Colonic mucosa (tissue), 4 donors: ENCODE results near the gene IGFBP3. TPM values are rescaled to one million over a fixed set of nuclear protein-coding genes. Genes with fewer than 3 reads are reported as not detected.

Experiments
- DNase-seq: peaks from one replicate; pipeline ENCODE4 v3.0.0-alpha.2; 2020
- H3K27ac ChIP-seq: fragments of 200-600 bp; one replicate; pipeline ENCODE4 v1.8.0; 2021
- H3K27me3 ChIP-seq: fragments of 200-600 bp; one replicate; pipeline ENCODE4 v1.8.0; 2021
- H3K36me3 ChIP-seq: fragments of 200-600 bp; one replicate; pipeline ENCODE4 v1.8.0; 2021
- H3K4me1 ChIP-seq: fragments of 200-600 bp; one replicate; pipeline ENCODE4 v1.8.0; 2021; ENCODE audit warnings: mild to moderate bottlenecking
- H3K4me3 ChIP-seq: fragments of 200-600 bp; one replicate; pipeline ENCODE4 v1.8.0; 2021
- H3K9ac ChIP-seq, 2 donors: one replicate each; pipeline ENCODE4 v1.7.0; 2013; ENCODE audit warnings: control low read depth in 2 of 2, low read depth in 2 of 2, low read length in 2 of 2
- H3K9me3 ChIP-seq: fragments of 200-600 bp; one replicate; pipeline ENCODE4 v1.8.0; 2021
- CTCF ChIP-seq: fragments of 200-600 bp; IDR thresholded peaks from one replicate; pipeline ENCODE4 v1.8.0; 2022; ENCODE audit warnings: antibody characterized with exemption, mild to moderate bottlenecking
- intact Hi-C: fragments of 100-400 bp; cut with DNase I; formaldehyde crosslinking; loops from one replicate; pipeline ENCODE4 v1.14.1; 2022
- total RNA-seq, 2 donors: library from RNA; stranded (reverse); fragmentation: NEBNext Ultra II Directional in 1 of 2; extraction: Animal tissue kit (Norgen Biotek cat#: 25700) in 1 of 2; gene quantifications; one replicate each; pipeline ENCODE4 v1.2.1, GENCODE V29; 2021
- donor health status: healthy.
- donor health status: DM: no; HTN: no; CAD: no.
- donor health status: DM: no; HTN: no; CAD: no.

The IGFBP3 gene
- total RNA-seq, 2 donors from 2014 or later: 23.2 to 36.9 TPM

GRCh38 chr7:45878457-45879144, 42.5 kb downstream of the IGFBP3 start:
- intact Hi-C loops: no loop called here
- no peaks in the 10 kb centered on the region for H3K4me1 ChIP-seq

GRCh38 chr7:45876519-45876918, 44.6 kb downstream of the IGFBP3 start:
- no peak overlapping the region for H3K4me3 ChIP-seq
- intact Hi-C loops: no loop called here
- no peaks in the 10 kb centered on the region for H3K27me3 ChIP-seq
- H3K9me3 ChIP-seq: no peaks in the 10 kb centered on the region
- H3K9ac ChIP-seq: no peak overlapping the region
- no peak for TF ChIP-seq CTCF
- no peak overlapping the region for H3K27ac ChIP-seq
- no peak for DNase-seq
- H3K4me1 ChIP-seq: no peaks in the 10 kb centered on the region
- H3K36me3 ChIP-seq: no peaks in the 10 kb centered on the region

More at GRCh38 chr7:45878457-45879144, 42.5 kb downstream of the IGFBP3 start:
- H3K27me3 ChIP-seq: no peaks in the 10 kb centered on the region
- H3K9ac ChIP-seq: no peak overlapping the region
- H3K4me3 ChIP-seq: no peak overlapping the region
- H3K9me3 ChIP-seq: no peaks in the 10 kb centered on the region
- H3K27ac ChIP-seq: no peak overlapping the region
- no peaks in the 10 kb centered on the region for H3K36me3 ChIP-seq
- no peak for DNase-seq
- no peak for TF ChIP-seq CTCF

GRCh38 chr7:45874408-45875131, 46.5 kb downstream of the IGFBP3 start:
- no peak for TF ChIP-seq CTCF

GRCh38 chr7:45873355-45873754, 47.7 kb downstream of the IGFBP3 start:
- no peak for DNase-seq
- Histone ChIP-seq H3K36me3 (no peaks in the 10 kb centered on the region), H3K27ac (no peak overlapping the region), H3K9me3 (no peaks in the 10 kb centered on the region), H3K4me1 (no peaks in the 10 kb centered on the region), H3K4me3 (no peak overlapping the region), H3K27me3 (no peaks in the 10 kb centered on the region), H3K9ac (no peak overlapping the region)
- no peak for TF ChIP-seq CTCF
- intact Hi-C loops: no loop called here

More at GRCh38 chr7:45874408-45875131, 46.5 kb downstream of the IGFBP3 start:
- DNase-seq: no peak
- Histone ChIP-seq H3K9me3 (no peaks in the 10 kb centered on the region), H3K36me3 (no peaks in the 10 kb centered on the region), H3K4me3 (no peak overlapping the region), H3K9ac (no peak overlapping the region), H3K27ac (no peak overlapping the region), H3K4me1 (no peaks in the 10 kb centered on the region), H3K27me3 (no peaks in the 10 kb centered on the region)
- intact Hi-C loops: no loop called here

- no peaks in the 10 kb centered on the region for H3K4me1 ChIP-seq
- no peak within 1 kb of the TSS for H3K9ac ChIP-seq
- H3K27me3 ChIP-seq: no peaks in the 10 kb centered on the region
- H3K36me3 ChIP-seq: no peaks in the 10 kb centered on the region
- H3K4me3 ChIP-seq: no peak within 1 kb of the TSS
- TF ChIP-seq CTCF: no peak
- H3K27ac ChIP-seq: no peak within 1 kb of the TSS
- intact Hi-C loops: no loop called here
- no peaks in the 10 kb centered on the region for H3K9me3 ChIP-seq
- DNase-seq: no peak
These were observed 48.1 kb downstream of the IGFBP3 start, which contains the start of gene CCDC201 for GRCh38 chr7:45873035-45873354. Gene CCDC201 (minus strand): TSS chr7:45873082. CDS start chr7:45873007, 75 bp downstream.
